ENCODE results near the gene SNORC.

Gene SNORC

GRCh38 chr2:232884549-232885263, 14.6 kb downstream of the SNORC start:
- no peak overlapping the region for H3K4me3 ChIP-seq (ENCODE audit: low read length)
- no peaks in the 10 kb centered on the region for H4K20me1 ChIP-seq (ENCODE audit: control insufficient read depth, insufficient read depth, low read depth, low read length)
- H3K27ac ChIP-seq (ENCODE audit: low read depth, low read length) = no peak overlapping the region
- TF ChIP-seq EZH2phosphoT487 (IDR thresholded peaks at IDR 0.05; ENCODE audit: borderline replicate concordance, low read length) (no peak), CTCF (IDR thresholded peaks at IDR 0.05; ENCODE audit: low read depth, low read length, poor library complexity, severe bottlenecking) (no peak)
- no peak overlapping the region for H3K4me2 ChIP-seq (ENCODE audit: low read length)
- H3K9me2 ChIP-seq (replicated peaks; ENCODE audit: control insufficient read depth, low read length) = no peaks in the 10 kb centered on the region
- H3K27me3 ChIP-seq (ENCODE audit: control insufficient read depth, low read length) = no peaks in the 10 kb centered on the region
- no peaks in the 10 kb centered on the region for H3K9me3 ChIP-seq (ENCODE audit: control insufficient read depth, insufficient read depth, low read length)
- no peaks in the 10 kb centered on the region for H3K4me1 ChIP-seq (ENCODE audit: control insufficient read depth, low read length)
- H3K79me2 ChIP-seq (ENCODE audit: control insufficient read depth, low read length) = no peaks in the 10 kb centered on the region
- no peaks in the 10 kb centered on the region for H3F3A ChIP-seq (ENCODE audit: control insufficient read depth, insufficient read depth)
- no peaks in the 10 kb centered on the region for H3K36me3 ChIP-seq (ENCODE audit: control insufficient read depth, low read length)

- H3K4me3 ChIP-seq (ENCODE audit: low read length) = no peak overlapping the region
- no peaks in the 10 kb centered on the region for H3K9me2 ChIP-seq (replicated peaks; ENCODE audit: control insufficient read depth, low read length)
- H3K79me2 ChIP-seq (ENCODE audit: control insufficient read depth, low read length) = no peaks in the 10 kb centered on the region
- H3K27me3 ChIP-seq (ENCODE audit: control insufficient read depth, low read length) = no peaks in the 10 kb centered on the region
- no peak overlapping the region for H3K4me2 ChIP-seq (ENCODE audit: low read length)
- TF ChIP-seq EZH2phosphoT487 (IDR thresholded peaks at IDR 0.05; ENCODE audit: borderline replicate concordance, low read length) (no peak), CTCF (IDR thresholded peaks at IDR 0.05; ENCODE audit: low read depth, low read length, poor library complexity, severe bottlenecking) (no peak)
- no peaks in the 10 kb centered on the region for H3K9me3 ChIP-seq (ENCODE audit: control insufficient read depth, insufficient read depth, low read length)
- no peaks in the 10 kb centered on the region for H3F3A ChIP-seq (ENCODE audit: control insufficient read depth, insufficient read depth)
- no peaks in the 10 kb centered on the region for H4K20me1 ChIP-seq (ENCODE audit: control insufficient read depth, insufficient read depth, low read depth, low read length)
- no peak overlapping the region for H3K27ac ChIP-seq (ENCODE audit: low read depth, low read length)
- no peaks in the 10 kb centered on the region for H3K4me1 ChIP-seq (ENCODE audit: control insufficient read depth, low read length)
- no peaks in the 10 kb centered on the region for H3K36me3 ChIP-seq (ENCODE audit: control insufficient read depth, low read length)
These were observed 15.3 kb downstream of the SNORC start for GRCh38 chr2:232885264-232885961.

GRCh38 chr2:232886176-232886575, 16.1 kb downstream of the SNORC start:
- TF ChIP-seq CTCF (IDR thresholded peaks at IDR 0.05; ENCODE audit: low read depth, low read length, poor library complexity, severe bottlenecking) (no peak), EZH2phosphoT487 (IDR thresholded peaks at IDR 0.05; ENCODE audit: borderline replicate concordance, low read length) (no peak)
- Histone ChIP-seq H3K4me3 (ENCODE audit: low read length) (no peak overlapping the region), H3K36me3 (ENCODE audit: control insufficient read depth, low read length) (no peaks in the 10 kb centered on the region), H3K27me3 (ENCODE audit: control insufficient read depth, low read length) (no peaks in the 10 kb centered on the region), H3K4me1 (ENCODE audit: control insufficient read depth, low read length) (no peaks in the 10 kb centered on the region), H3F3A (ENCODE audit: control insufficient read depth, insufficient read depth) (no peaks in the 10 kb centered on the region), H4K20me1 (ENCODE audit: control insufficient read depth, insufficient read depth, low read depth, low read length) (no peaks in the 10 kb centered on the region), H3K27ac (ENCODE audit: low read depth, low read length) (no peak overlapping the region), H3K9me3 (ENCODE audit: control insufficient read depth, insufficient read depth, low read length) (no peaks in the 10 kb centered on the region), H3K79me2 (ENCODE audit: control insufficient read depth, low read length) (no peaks in the 10 kb centered on the region), H3K9me2 (replicated peaks; ENCODE audit: control insufficient read depth, low read length) (no peaks in the 10 kb centered on the region), H3K4me2 (ENCODE audit: low read length) (no peak overlapping the region)

Data from DOHH2 (cell line).